MCF 10A (cell line): ENCODE results near the gene ZNF548. TPM values are rescaled to one million over a fixed set of nuclear protein-coding genes. Genes with fewer than 3 reads are reported as not detected.

ENCODE experiments used
- BruUV-seq: library from RNA; stranded (reverse); fragments of 400-500 nt; replicated peaks from 2 replicates; lab custom pipeline; 2021; lab: Mats Ljungman, UMichigan
- CTCF ChIA-PET: fragments of 300-600 bp; sonication (Branson Sonifier 250); formaldehyde crosslinking; extraction: SDS; loops from one replicate; lab custom pipeline; 2021; ENCODE audit warnings: antibody characterized with exemption, inconsistent platforms; lab: Yijun Ruan, JAX
- POLR2A ChIA-PET: fragments of 300-600, 350-650 bp; sonication (Branson Sonifier 250); formaldehyde crosslinking; extraction: SDS; loops from one replicate; lab custom pipeline; 2020; ENCODE audit warnings: antibody characterized with exemption, inconsistent platforms; lab: Yijun Ruan, JAX
- DNase-seq: peaks from one replicate; pipeline ENCODE4 v3.0.0-alpha.2; 2018; ENCODE audit not compliant: unreplicated experiment
- H3K27ac Mint-ChIP-seq: one replicate; pipeline ENCODE4 v1.8.0; 2022; ENCODE audit warnings: mild to moderate bottlenecking, low read depth, mixed read lengths; ENCODE audit not compliant: unreplicated experiment
- H3K27me3 Mint-ChIP-seq: one replicate; pipeline ENCODE4 v1.8.0; 2022; ENCODE audit warnings: mixed read lengths; ENCODE audit not compliant: insufficient read depth, unreplicated experiment
- H3K36me3 Mint-ChIP-seq: one replicate; pipeline ENCODE4 v1.8.0; 2022; ENCODE audit warnings: mild to moderate bottlenecking, moderate library complexity, mixed read lengths; ENCODE audit not compliant: insufficient read depth, unreplicated experiment
- H3K4me1 Mint-ChIP-seq: one replicate; pipeline ENCODE4 v1.8.0; 2022; ENCODE audit warnings: mixed read lengths; ENCODE audit not compliant: insufficient read depth, unreplicated experiment
- H3K4me3 Mint-ChIP-seq: one replicate; pipeline ENCODE4 v1.8.0; 2022; ENCODE audit warnings: mild to moderate bottlenecking, moderate library complexity, mixed read lengths; ENCODE audit not compliant: unreplicated experiment
- H3K9me3 Mint-ChIP-seq: one replicate; pipeline ENCODE4 v1.8.0; 2022; ENCODE audit warnings: mixed read lengths; ENCODE audit not compliant: unreplicated experiment
- intact Hi-C: fragments of 100-400 bp; cut with micrococcal nuclease; formaldehyde crosslinking; loops from 2 replicates; pipeline ENCODE4 v1.14.1; 2022
- total RNA-seq: library from RNA; stranded (reverse); gene quantifications from 2 replicates; pipeline ENCODE4 v1.2.3, GENCODE V29; 2022
- TF ChIP-seq, protein P1 (sequence below): fragments of 200-600 bp; IDR thresholded peaks from one replicate; pipeline ENCODE4 v1.8.0; 2022; ENCODE audit warnings: antibody characterized with exemption, mild to moderate bottlenecking; ENCODE audit not compliant: unreplicated experiment

ZNF548 gene
- total RNA-seq, 1 experiment from 2014 or later, result 23.7 TPM

GRCh38 chr19:57359300-57359699, 30.4 kb upstream of the ZNF548 start:
- intact Hi-C loops, result no loop called here
- Mint-ChIP-seq H3K36me3 (peaks cover 58% of the 10 kb centered on the region), H3K4me1 (peaks cover 8% of the 10 kb centered on the region), H3K9me3 (peaks cover 7% of the 10 kb centered on the region), H3K4me3 (no peak overlapping the region), H3K27me3 (no peaks in the 10 kb centered on the region), H3K27ac (no peak overlapping the region)
- TF ChIP-seq, protein P1, sequence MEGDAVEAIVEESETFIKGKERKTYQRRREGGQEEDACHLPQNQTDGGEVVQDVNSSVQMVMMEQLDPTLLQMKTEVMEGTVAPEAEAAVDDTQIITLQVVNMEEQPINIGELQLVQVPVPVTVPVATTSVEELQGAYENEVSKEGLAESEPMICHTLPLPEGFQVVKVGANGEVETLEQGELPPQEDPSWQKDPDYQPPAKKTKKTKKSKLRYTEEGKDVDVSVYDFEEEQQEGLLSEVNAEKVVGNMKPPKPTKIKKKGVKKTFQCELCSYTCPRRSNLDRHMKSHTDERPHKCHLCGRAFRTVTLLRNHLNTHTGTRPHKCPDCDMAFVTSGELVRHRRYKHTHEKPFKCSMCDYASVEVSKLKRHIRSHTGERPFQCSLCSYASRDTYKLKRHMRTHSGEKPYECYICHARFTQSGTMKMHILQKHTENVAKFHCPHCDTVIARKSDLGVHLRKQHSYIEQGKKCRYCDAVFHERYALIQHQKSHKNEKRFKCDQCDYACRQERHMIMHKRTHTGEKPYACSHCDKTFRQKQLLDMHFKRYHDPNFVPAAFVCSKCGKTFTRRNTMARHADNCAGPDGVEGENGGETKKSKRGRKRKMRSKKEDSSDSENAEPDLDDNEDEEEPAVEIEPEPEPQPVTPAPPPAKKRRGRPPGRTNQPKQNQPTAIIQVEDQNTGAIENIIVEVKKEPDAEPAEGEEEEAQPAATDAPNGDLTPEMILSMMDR, result no peak
- no peak for DNase-seq
- ChIA-PET CTCF (no interaction called here), POLR2A (interaction anchor here (1.0 kb wide), 1 partner anchor 8 kb away, joined by 3 read pairs; the partner anchor contains the start of gene ZNF304)
- BruUV-seq, result no TSS peak

- CTCF ChIA-PET, result interaction anchor here (0.6 kb wide), 2 partner anchors 12 to 124 kb away, joined by 4 to 5 read pairs; partner anchors contain the start of gene ZNF304
- no peaks in the 10 kb centered on the region for H3K9me3 Mint-ChIP-seq
- H3K4me1 Mint-ChIP-seq, result peaks cover 8% of the 10 kb centered on the region
- no peak for DNase-seq
- H3K27me3 Mint-ChIP-seq, result no peaks in the 10 kb centered on the region
- H3K4me3 Mint-ChIP-seq, result peak overlapping the region; percentile 98
- H3K27ac Mint-ChIP-seq, result peak overlapping the region; percentile 99
- TF ChIP-seq, protein P1, result no peak
- POLR2A ChIA-PET, result interaction anchor here (0.5 to 2.8 kb wide), 16 partner anchors 11 to 1000 kb away, joined by 3 to 29 read pairs (median 5); partner anchors contain the start of genes ZNF211, ZNF304, ZNF548 and ZNF749
- BruUV-seq, result no TSS peak
- intact Hi-C loops, result loop anchor here (2.0 kb wide), 1 partner anchor 84 kb away; no protein-coding TSS in a partner anchor
- H3K36me3 Mint-ChIP-seq, result peaks cover 31% of the 10 kb centered on the region
Measured at GRCh38 chr19:57362419-57362818, 27.2 kb upstream of the ZNF548 start.

- intact Hi-C loops, result loop anchor here (1.0 to 2.0 kb wide), 2 partner anchors 84 to 172 kb away; partner anchors contain the start of gene ZNF264
- Mint-ChIP-seq H3K4me1 (peaks cover 8% of the 10 kb centered on the region), H3K36me3 (peaks cover 30% of the 10 kb centered on the region), H3K27me3 (no peaks in the 10 kb centered on the region), H3K4me3 (peak within 1 kb of the TSS; percentile 98), H3K9me3 (no peaks in the 10 kb centered on the region), H3K27ac (peak within 1 kb of the TSS; percentile 99)
- POLR2A ChIA-PET, result interaction anchor here (0.5 to 2.8 kb wide), 21 partner anchors 12 to 1067 kb away, joined by 3 to 29 read pairs (median 4); partner anchors contain the start of genes ZNF211, ZNF304, ZNF548 and ZNF749
- CTCF ChIA-PET, result interaction anchor here (0.6 to 0.7 kb wide), 3 partner anchors 12 to 505 kb away, joined by 3 to 5 read pairs (median 4); partner anchors contain the start of gene ZNF304
- TF ChIP-seq, protein P1, result no peak
- BruUV-seq, result no TSS peak
- DNase-seq, result peak; percentile 99
Measured at GRCh38 chr19:57362997-57363687, 26.5 kb upstream of the ZNF548 start, which contains the start of the genes TRAPPC2B and ZNF547. Gene TRAPPC2B (plus strand): TSS chr19:57363551. CDS start chr19:57364834, 1,283 bp downstream. Gene ZNF547 (plus strand): TSS chr19:57363551. CDS start chr19:57368556, 5,005 bp downstream.

DNA sequence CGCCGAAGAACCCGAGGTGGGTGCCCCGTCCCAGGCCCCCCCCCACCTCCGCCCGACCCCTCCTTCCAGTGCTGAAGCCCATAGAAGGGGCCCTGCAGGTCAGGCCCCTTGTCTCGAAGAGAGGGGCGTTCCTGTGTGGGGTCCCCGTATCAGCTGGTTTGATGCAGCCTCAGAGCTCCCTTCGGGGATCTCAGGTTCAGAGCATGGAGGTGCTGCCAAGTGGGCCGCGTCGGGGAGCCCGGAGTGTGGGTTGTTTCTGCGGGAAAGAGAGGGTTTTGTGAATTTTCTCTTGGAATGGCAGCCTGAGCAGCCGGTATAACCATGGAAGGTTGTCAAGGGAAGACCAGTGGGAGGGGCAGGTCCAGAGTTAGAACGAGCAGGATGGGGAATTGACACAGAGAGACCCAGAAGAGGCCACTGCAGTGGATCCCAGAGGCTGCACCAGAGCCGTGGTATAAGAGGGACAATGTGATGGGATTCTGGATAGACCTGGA, 25.9 kb upstream of the ZNF548 start:
- TF ChIP-seq, protein P1, result no peak
- no peak for DNase-seq
- H3K9me3 Mint-ChIP-seq, result no peaks in the 10 kb centered on the region
- H3K27me3 Mint-ChIP-seq, result no peaks in the 10 kb centered on the region
- peak overlapping the region; percentile 99 for H3K27ac Mint-ChIP-seq
- CTCF ChIA-PET, result no interaction called here
- intact Hi-C loops, result loop anchor here (1.0 to 2.0 kb wide), 2 partner anchors 85 to 172 kb away; partner anchors contain the start of gene ZNF264
- peaks cover 8% of the 10 kb centered on the region for H3K4me1 Mint-ChIP-seq
- peaks cover 24% of the 10 kb centered on the region for H3K36me3 Mint-ChIP-seq
- POLR2A ChIA-PET, result interaction anchor here (0.7 to 2.8 kb wide), 13 partner anchors 13 to 194 kb away, joined by 3 to 29 read pairs (median 7); partner anchors contain the start of genes ZNF304, ZNF548 and ZNF749
- H3K4me3 Mint-ChIP-seq, result peak overlapping the region; percentile 98
- no TSS peak for BruUV-seq
